Measurements from ENCODE around the gene ALPI. TPM values are rescaled to one million over a fixed set of nuclear protein-coding genes. Genes with fewer than 3 reads are reported as not detected.

The ALPI gene
- total and polyA plus RNA-seq, 5 donors from 2014 or later: not detected

- H3K36me3 ChIP-seq (ENCODE audit: control insufficient read depth, insufficient read depth, low read length): no peaks in the 10 kb centered on the region
- H3K27ac Mint-ChIP-seq: no peak overlapping the region
- ATAC-seq (ENCODE audit: low read depth in 2 of 2) (no peak), DNase-seq (no peak)
- H3K4me3 Mint-ChIP-seq: peak overlapping the region in 2 of 4 donors; percentile 36 to 38
- H3K27ac ChIP-seq (ENCODE audit: insufficient read depth, low read length, poor library complexity, severe bottlenecking): no peak overlapping the region
- H3K27me3 ChIP-seq (ENCODE audit: control insufficient read depth, insufficient read depth, low read length): peaks cover 4% of the 10 kb centered on the region
- H3K36me3 Mint-ChIP-seq: no peaks in the 10 kb centered on the region
- peaks cover 8% of the 10 kb centered on the region for H3K4me1 ChIP-seq (ENCODE audit: control insufficient read depth, insufficient read depth, low read length, poor library complexity, severe bottlenecking)
- peaks cover 40% of the 10 kb centered on the region for H3K27me3 Mint-ChIP-seq
- H3K9me3 ChIP-seq (ENCODE audit: control insufficient read depth in 2 of 2, low read length in 2 of 2): no peaks in the 10 kb centered on the region
- peaks cover 0 to 5% (median 0%) of the 10 kb centered on the region in 7 donors for H3K9me3 Mint-ChIP-seq
- peaks cover 0 to 14% (median under 1%) of the 10 kb centered on the region in 4 donors for H3K4me1 Mint-ChIP-seq
- no peak overlapping the region for H3K4me3 ChIP-seq (ENCODE audit: low read depth, low read length)
These were observed 32.9 kb downstream of the ALPI start for GRCh38 chr2:232488721-232489300.

- no peaks in the 10 kb centered on the region for H3K36me3 Mint-ChIP-seq
- H3K4me1 Mint-ChIP-seq: peaks cover 0 to 10% (median under 1%) of the 10 kb centered on the region in 4 donors
- Histone ChIP-seq H3K36me3 (ENCODE audit: control insufficient read depth, insufficient read depth, low read length) (no peaks in the 10 kb centered on the region), H3K27ac (ENCODE audit: insufficient read depth, low read length, poor library complexity, severe bottlenecking) (no peak overlapping the region), H3K4me1 (ENCODE audit: control insufficient read depth, insufficient read depth, low read length, poor library complexity, severe bottlenecking) (peaks cover 8% of the 10 kb centered on the region), H3K4me3 (ENCODE audit: low read depth, low read length) (no peak overlapping the region), H3K9me3 (ENCODE audit: control insufficient read depth in 2 of 2, low read length in 2 of 2) (no peaks in the 10 kb centered on the region), H3K27me3 (ENCODE audit: control insufficient read depth, insufficient read depth, low read length) (peaks cover 4% of the 10 kb centered on the region)
- H3K27ac Mint-ChIP-seq: no peak overlapping the region
- H3K9me3 Mint-ChIP-seq: peaks cover 0 to 5% (median 0%) of the 10 kb centered on the region in 7 donors
- H3K4me3 Mint-ChIP-seq: peak overlapping the region in 1 of 4 donors; percentile 64
- H3K27me3 Mint-ChIP-seq: peaks cover 32% of the 10 kb centered on the region
- no peak for DNase-seq
- no peak for ATAC-seq (ENCODE audit: low read depth in 2 of 2)
These were observed 33.7 kb downstream of the ALPI start for GRCh38 chr2:232489516-232490220.

- Mint-ChIP-seq H3K27ac (no peak overlapping the region), H3K36me3 (no peaks in the 10 kb centered on the region), H3K4me3 (no peak overlapping the region), H3K27me3 (peaks cover 26% of the 10 kb centered on the region), H3K4me1 (peaks cover 0 to 3% (median under 1%) of the 10 kb centered on the region in 4 donors), H3K9me3 (peaks cover 0 to 5% (median 0%) of the 10 kb centered on the region in 7 donors)
- Histone ChIP-seq H3K27ac (ENCODE audit: insufficient read depth, low read length, poor library complexity, severe bottlenecking) (no peak overlapping the region), H3K36me3 (ENCODE audit: control insufficient read depth, insufficient read depth, low read length) (no peaks in the 10 kb centered on the region), H3K4me1 (ENCODE audit: control insufficient read depth, insufficient read depth, low read length, poor library complexity, severe bottlenecking) (peaks cover 8% of the 10 kb centered on the region), H3K9me3 (ENCODE audit: control insufficient read depth in 2 of 2, low read length in 2 of 2) (no peaks in the 10 kb centered on the region), H3K27me3 (ENCODE audit: control insufficient read depth, insufficient read depth, low read length) (peaks cover 4% of the 10 kb centered on the region), H3K4me3 (ENCODE audit: low read depth, low read length) (no peak overlapping the region)
- DNase-seq: no peak
- ATAC-seq (ENCODE audit: low read depth in 2 of 2): no peak
These were observed 34.5 kb downstream of the ALPI start for GRCh38 chr2:232490221-232491138.

GRCh38 chr2:232491139-232491780 is 35.3 kb downstream of the ALPI start:
- H3K4me3 Mint-ChIP-seq: no peak overlapping the region
- H3K27me3 Mint-ChIP-seq: peaks cover 25% of the 10 kb centered on the region
- H3K27ac Mint-ChIP-seq: no peak overlapping the region
- Histone ChIP-seq H3K27ac (ENCODE audit: insufficient read depth, low read length, poor library complexity, severe bottlenecking) (no peak overlapping the region), H3K4me1 (ENCODE audit: control insufficient read depth, insufficient read depth, low read length, poor library complexity, severe bottlenecking) (peaks cover 8% of the 10 kb centered on the region), H3K27me3 (ENCODE audit: control insufficient read depth, insufficient read depth, low read length) (peaks cover 4% of the 10 kb centered on the region), H3K4me3 (ENCODE audit: low read depth, low read length) (no peak overlapping the region), H3K9me3 (ENCODE audit: control insufficient read depth in 2 of 2, low read length in 2 of 2) (no peaks in the 10 kb centered on the region), H3K36me3 (ENCODE audit: control insufficient read depth, insufficient read depth, low read length) (no peaks in the 10 kb centered on the region)
- ATAC-seq (ENCODE audit: low read depth in 2 of 2): no peak
- no peak for DNase-seq
- no peaks in the 10 kb centered on the region for H3K36me3 Mint-ChIP-seq
- peaks cover 0 to 5% (median 0%) of the 10 kb centered on the region in 7 donors for H3K9me3 Mint-ChIP-seq
- peaks cover 0 to 3% (median under 1%) of the 10 kb centered on the region in 4 donors for H3K4me1 Mint-ChIP-seq

- DNase-seq (no peak), ATAC-seq (ENCODE audit: low read depth in 2 of 2) (no peak)
- Mint-ChIP-seq H3K27me3 (peaks cover 25% of the 10 kb centered on the region), H3K27ac (no peak overlapping the region), H3K4me3 (no peak overlapping the region), H3K9me3 (peaks cover 0 to 3% (median 0%) of the 10 kb centered on the region in 7 donors), H3K4me1 (peaks cover 0 to 3% (median under 1%) of the 10 kb centered on the region in 4 donors), H3K36me3 (no peaks in the 10 kb centered on the region)
- Histone ChIP-seq H3K27me3 (ENCODE audit: control insufficient read depth, insufficient read depth, low read length) (peaks cover 4% of the 10 kb centered on the region), H3K27ac (ENCODE audit: insufficient read depth, low read length, poor library complexity, severe bottlenecking) (no peak overlapping the region), H3K4me1 (ENCODE audit: control insufficient read depth, insufficient read depth, low read length, poor library complexity, severe bottlenecking) (peaks cover under 1% of the 10 kb centered on the region), H3K4me3 (ENCODE audit: low read depth, low read length) (no peak overlapping the region), H3K36me3 (ENCODE audit: control insufficient read depth, insufficient read depth, low read length) (no peaks in the 10 kb centered on the region), H3K9me3 (ENCODE audit: control insufficient read depth in 2 of 2, low read length in 2 of 2) (no peaks in the 10 kb centered on the region)
These were observed 36.4 kb downstream of the ALPI start for GRCh38 chr2:232492236-232492848.

- H3K27me3 Mint-ChIP-seq: peaks cover 23% of the 10 kb centered on the region
- H3K27ac ChIP-seq (ENCODE audit: insufficient read depth, low read length, poor library complexity, severe bottlenecking): no peak overlapping the region
- ATAC-seq (ENCODE audit: low read depth in 2 of 2) (no peak), DNase-seq (no peak)
- H3K9me3 ChIP-seq (ENCODE audit: control insufficient read depth in 2 of 2, low read length in 2 of 2): no peaks in the 10 kb centered on the region
- no peaks in the 10 kb centered on the region for H3K36me3 Mint-ChIP-seq
- no peak overlapping the region for H3K27ac Mint-ChIP-seq
- H3K9me3 Mint-ChIP-seq: peaks cover 0 to 3% (median 0%) of the 10 kb centered on the region in 7 donors
- no peaks in the 10 kb centered on the region for H3K36me3 ChIP-seq (ENCODE audit: control insufficient read depth, insufficient read depth, low read length)
- no peaks in the 10 kb centered on the region for H3K4me1 ChIP-seq (ENCODE audit: control insufficient read depth, insufficient read depth, low read length, poor library complexity, severe bottlenecking)
- H3K4me1 Mint-ChIP-seq: peaks cover 0 to 3% (median under 1%) of the 10 kb centered on the region in 4 donors
- peaks cover 4% of the 10 kb centered on the region for H3K27me3 ChIP-seq (ENCODE audit: control insufficient read depth, insufficient read depth, low read length)
- no peak overlapping the region for H3K4me3 Mint-ChIP-seq
- H3K4me3 ChIP-seq (ENCODE audit: low read depth, low read length): no peak overlapping the region
These were observed 37.2 kb downstream of the ALPI start for GRCh38 chr2:232492963-232493700.
